Fibroblast of lung (primary cell): Measurements from ENCODE around the gene ROR2.

Experiments
- CTCF ChIP-seq, 2 donors: IDR thresholded peaks in 1 of 2; conservative IDR thresholded peaks in 1 of 2; 1 replicate in 1 of 2; 2 replicates in 1 of 2; pipeline ENCODE4 v1.5.1; 2011 to 2012; ENCODE audit warnings: low read length in 2 of 2, control low read depth in 1 of 2, inconsistent platforms in 1 of 2, low read depth in 1 of 2, mild to moderate bottlenecking in 1 of 2
- EZH2 ChIP-seq: IDR thresholded peaks from 2 replicates; pipeline ENCODE4 v1.5.1; 2012; ENCODE audit warnings: low read length, control low read depth, mild to moderate bottlenecking; ENCODE audit errors: missing control alignments

- TF ChIP-seq EZH2 (no peak), CTCF (conservative IDR thresholded peaks at IDR 0.05 in 1 of 2, IDR thresholded peaks at IDR 0.05 in 1 of 2; ENCODE audit: low read depth in 1 of 2, low read length in 2 of 2) (no peak)
Observed at GRCh38 chr9:91783876-91784672, 166.0 kb downstream of the ROR2 start.
